Adrenal gland (tissue), 5 donors: ENCODE measurements around the gene SPECC1L.

Source experiments
- CTCF ChIP-seq, 6 experiments: fragments of 450-650 bp in 4 of 6; fragments of 200-600 bp in 2 of 6; sonication (generic) in 1 of 6; IDR thresholded peaks; 1 replicate in 5 of 6; 2 replicates in 1 of 6; pipeline versions ENCODE4 v1.5.1 to v1.8.0; 2016 to 2021; ENCODE audit warnings: antibody characterized with exemption in 6 of 6, mild to moderate bottlenecking in 2 of 6, moderate library complexity in 1 of 6
- POLR2A ChIP-seq, 2 donors: fragments of 450-650 bp; IDR thresholded peaks; one replicate each; pipeline ENCODE4 v1.6.1; 2017; ENCODE audit warnings: antibody characterized with exemption in 2 of 2, mild to moderate bottlenecking in 2 of 2, moderate library complexity in 1 of 2
- donor health status: DM: no; HTN: no; CAD: no.

- no peak for TF ChIP-seq CTCF (IDR thresholded peaks at IDR 0.05)
- TF ChIP-seq POLR2A (IDR thresholded peaks at IDR 0.05), result no peak
Measured at GRCh38 chr22:24444251-24444650, 173.6 kb downstream of the SPECC1L start.
